ENCODE measurements around the gene ZNF784. TPM values are rescaled to one million over a fixed set of nuclear protein-coding genes. Genes with fewer than 3 reads are reported as not detected.

Gene ZNF784
- total RNA-seq, 1 donor, result 4.8 TPM

DNA sequence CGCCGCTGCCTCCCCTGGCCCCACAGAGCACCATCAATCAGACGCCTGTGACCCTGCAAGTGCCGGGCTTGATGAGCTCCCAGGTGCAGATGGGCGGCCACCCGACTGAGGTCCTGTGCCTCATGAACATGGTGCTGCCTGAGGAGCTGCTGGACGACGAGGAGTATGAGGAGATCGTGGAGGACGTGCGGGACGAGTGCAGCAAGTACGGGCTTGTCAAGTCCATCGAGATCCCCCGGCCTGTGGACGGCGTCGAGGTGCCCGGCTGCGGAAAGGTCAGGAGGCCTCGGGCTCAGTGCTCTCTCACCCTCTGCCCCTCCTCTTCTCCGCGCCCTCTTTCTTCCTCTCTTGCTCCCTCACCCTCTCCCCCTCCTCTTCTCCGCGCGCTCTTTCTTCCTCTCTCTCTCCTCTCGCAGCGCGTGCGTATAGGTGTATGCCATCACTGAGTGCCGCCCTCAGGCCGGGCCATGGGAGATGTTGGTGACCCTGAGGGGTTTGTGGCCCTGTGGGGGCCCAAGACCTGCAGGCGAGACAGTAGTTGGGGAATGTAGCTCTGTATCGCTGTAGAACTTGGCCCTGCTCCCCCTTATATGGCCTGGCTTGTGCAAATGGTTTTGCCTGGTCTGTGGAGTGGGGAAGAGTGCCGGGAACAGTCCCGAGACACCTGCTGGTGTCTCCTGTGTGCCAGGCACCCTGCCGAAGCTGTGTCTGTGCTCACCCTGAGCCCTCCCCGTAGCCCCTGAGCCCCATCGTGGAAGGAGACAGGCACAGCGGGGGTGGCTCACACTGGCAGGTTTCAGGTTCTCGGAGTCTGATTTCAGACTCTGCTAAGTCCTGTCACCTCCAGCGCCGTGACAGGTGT is 45.3 kb upstream of the ZNF784 start:
- TF ChIP-seq, protein P1, sequence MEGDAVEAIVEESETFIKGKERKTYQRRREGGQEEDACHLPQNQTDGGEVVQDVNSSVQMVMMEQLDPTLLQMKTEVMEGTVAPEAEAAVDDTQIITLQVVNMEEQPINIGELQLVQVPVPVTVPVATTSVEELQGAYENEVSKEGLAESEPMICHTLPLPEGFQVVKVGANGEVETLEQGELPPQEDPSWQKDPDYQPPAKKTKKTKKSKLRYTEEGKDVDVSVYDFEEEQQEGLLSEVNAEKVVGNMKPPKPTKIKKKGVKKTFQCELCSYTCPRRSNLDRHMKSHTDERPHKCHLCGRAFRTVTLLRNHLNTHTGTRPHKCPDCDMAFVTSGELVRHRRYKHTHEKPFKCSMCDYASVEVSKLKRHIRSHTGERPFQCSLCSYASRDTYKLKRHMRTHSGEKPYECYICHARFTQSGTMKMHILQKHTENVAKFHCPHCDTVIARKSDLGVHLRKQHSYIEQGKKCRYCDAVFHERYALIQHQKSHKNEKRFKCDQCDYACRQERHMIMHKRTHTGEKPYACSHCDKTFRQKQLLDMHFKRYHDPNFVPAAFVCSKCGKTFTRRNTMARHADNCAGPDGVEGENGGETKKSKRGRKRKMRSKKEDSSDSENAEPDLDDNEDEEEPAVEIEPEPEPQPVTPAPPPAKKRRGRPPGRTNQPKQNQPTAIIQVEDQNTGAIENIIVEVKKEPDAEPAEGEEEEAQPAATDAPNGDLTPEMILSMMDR (IDR thresholded peaks at IDR 0.05; ENCODE audit: insufficient read depth, low read length), result no peak
- no peak for DNase-seq (ENCODE audit: low read depth)
- H3K4me3 ChIP-seq (ENCODE audit: low read depth, low read length), result no peak overlapping the region

DNA sequence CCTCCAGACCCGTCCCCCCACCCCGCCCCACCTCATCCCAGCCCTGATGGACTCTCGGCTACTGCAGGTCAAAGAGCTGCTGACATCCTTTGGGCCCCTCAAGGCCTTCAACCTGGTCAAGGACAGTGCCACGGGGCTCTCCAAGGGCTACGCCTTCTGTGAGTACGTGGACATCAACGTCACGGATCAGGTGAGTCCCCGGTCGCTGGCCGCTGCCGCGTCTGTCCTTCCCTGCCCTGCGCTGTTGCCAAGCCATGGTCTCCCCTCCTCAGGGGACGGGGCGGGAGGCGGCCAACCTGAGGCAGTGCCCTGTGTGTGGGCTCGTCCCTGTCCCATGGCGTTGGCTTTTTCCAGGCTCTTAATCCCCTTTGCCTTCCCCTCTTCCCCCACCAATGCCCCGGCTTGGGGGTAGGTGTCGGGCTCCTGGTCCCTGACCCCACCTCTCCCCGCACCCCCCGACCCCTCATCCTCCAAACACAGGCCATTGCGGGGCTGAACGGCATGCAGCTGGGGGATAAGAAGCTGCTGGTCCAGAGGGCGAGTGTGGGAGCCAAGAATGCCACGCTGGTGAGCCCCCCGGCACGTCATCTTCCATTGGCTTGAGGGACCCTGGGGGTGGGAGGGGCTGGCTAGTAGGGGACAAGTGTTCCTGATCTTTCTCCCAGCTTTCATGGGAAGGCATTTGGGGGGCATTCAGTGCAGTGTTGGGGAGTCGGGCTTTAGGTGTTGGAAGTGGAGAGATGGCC is 44.4 kb upstream of the ZNF784 start:
- TF ChIP-seq, protein P1 (IDR thresholded peaks at IDR 0.05; ENCODE audit: insufficient read depth, low read length), result no peak
- H3K4me3 ChIP-seq (ENCODE audit: low read depth, low read length), result no peak overlapping the region
- no peak for DNase-seq (ENCODE audit: low read depth)

DNA sequence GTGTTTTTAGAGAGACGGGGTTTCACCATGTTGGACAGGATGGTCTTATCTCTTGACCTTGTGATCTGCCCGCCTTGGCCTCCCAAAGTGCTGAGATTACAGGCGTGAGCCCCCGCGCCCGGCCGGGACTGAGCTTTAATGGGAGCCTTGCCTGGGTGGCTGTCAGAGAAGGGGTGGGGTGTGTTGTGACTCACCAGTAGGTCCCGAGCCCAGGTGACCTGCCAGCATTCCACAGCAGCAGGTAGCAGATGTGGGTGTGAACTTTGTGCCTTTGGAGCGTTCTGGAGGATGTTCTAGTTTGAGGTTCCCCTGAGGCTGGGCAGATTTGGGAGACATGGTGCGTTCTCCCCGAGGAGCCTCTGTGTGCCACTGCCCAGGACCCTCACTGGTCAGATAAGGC is 43.6 kb upstream of the ZNF784 start:
- no peak overlapping the region for H3K4me3 ChIP-seq (ENCODE audit: low read depth, low read length)
- DNase-seq (ENCODE audit: low read depth), result no peak
- TF ChIP-seq, protein P1 (IDR thresholded peaks at IDR 0.05; ENCODE audit: insufficient read depth, low read length), result no peak

DNA sequence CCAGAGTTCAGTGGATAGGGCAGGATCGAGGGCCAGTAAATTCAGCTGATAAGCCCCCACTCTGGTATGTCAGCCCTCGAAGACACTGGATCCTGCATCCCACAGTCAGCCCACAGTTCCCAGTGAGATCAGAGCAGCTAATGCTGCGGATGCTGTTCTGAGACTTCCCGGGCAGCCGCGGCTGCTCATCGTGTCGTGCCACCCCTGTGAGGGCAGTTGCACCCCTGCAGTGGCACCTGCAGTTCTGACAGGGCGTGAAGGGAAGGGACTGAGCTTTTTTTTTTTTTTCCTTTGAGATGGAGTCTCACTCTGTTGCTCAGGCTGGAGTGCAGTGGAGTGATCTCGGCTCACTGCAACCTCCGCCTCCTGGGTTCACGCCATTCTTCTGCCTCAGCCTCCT is 43.1 kb upstream of the ZNF784 start:
- TF ChIP-seq, protein P1 (IDR thresholded peaks at IDR 0.05; ENCODE audit: insufficient read depth, low read length), result no peak
- no peak for DNase-seq (ENCODE audit: low read depth)
- no peak overlapping the region for H3K4me3 ChIP-seq (ENCODE audit: low read depth, low read length)

DNA sequence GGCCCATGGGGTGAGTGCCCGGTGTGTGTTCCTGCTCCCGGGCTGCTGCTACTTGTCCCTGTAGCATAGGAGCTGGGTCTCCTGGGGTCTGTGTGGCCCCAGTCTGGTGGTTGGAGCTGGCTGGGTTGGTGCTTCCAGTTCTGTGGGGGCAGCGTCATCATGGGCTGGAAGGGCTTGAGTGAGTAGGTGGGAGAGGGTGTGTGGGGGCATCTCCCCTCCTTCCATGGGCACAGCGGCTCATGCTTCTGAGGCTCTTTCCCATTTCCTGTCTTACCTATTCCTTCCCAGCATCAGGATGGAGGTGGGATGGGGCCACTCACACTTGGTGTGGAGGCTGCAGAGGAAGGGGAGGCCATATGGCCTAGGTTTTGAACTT is 42.6 kb upstream of the ZNF784 start:
- TF ChIP-seq, protein P1 (IDR thresholded peaks at IDR 0.05; ENCODE audit: insufficient read depth, low read length), result no peak
- H3K4me3 ChIP-seq (ENCODE audit: low read depth, low read length), result no peak overlapping the region
- no peak for DNase-seq (ENCODE audit: low read depth)

DNA sequence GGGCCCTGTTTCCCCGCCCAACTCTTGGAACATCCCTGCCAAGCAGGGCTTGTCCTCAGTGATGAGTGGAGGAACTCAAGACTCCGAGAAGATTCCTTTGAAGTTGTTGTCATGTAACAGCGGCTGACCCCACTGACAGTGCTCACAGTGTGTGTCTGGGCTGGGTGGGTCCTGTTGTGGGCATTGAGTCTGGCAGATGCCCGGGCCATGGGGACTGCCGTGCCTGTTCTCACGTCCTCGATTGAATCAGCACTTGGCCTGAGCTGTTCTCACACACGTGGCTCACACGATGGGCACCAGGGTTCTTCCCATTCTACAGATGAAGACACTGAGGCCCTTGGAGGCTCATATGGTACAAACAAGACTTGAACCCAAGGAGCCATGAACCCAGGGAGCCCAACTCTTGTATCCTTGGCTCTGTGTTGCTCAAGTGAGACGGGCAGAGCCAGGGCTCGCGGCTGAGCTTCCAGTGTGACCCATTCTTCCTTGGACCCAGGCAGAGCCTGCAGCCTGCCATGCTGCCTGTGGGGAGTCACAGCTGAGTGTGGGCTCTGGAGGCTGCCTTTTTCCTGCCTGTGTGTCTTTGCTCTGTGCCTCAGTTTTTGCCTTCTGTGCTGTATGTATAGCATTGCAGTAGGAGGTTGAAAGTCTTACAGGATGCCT is 42.1 kb upstream of the ZNF784 start:
- TF ChIP-seq, protein P1 (IDR thresholded peaks at IDR 0.05; ENCODE audit: insufficient read depth, low read length), result no peak
- no peak for DNase-seq (ENCODE audit: low read depth)
- H3K4me3 ChIP-seq (ENCODE audit: low read depth, low read length), result no peak overlapping the region
